ENCODE results near the gene KCNK5. TPM values are rescaled to one million over a fixed set of nuclear protein-coding genes. Genes with fewer than 3 reads are reported as not detected.

The KCNK5 gene
- total and polyA plus RNA-seq, 2 donors (not counting 3 experiments of a cell fraction or from before 2014, with no cell fraction given), result not detected

DNA sequence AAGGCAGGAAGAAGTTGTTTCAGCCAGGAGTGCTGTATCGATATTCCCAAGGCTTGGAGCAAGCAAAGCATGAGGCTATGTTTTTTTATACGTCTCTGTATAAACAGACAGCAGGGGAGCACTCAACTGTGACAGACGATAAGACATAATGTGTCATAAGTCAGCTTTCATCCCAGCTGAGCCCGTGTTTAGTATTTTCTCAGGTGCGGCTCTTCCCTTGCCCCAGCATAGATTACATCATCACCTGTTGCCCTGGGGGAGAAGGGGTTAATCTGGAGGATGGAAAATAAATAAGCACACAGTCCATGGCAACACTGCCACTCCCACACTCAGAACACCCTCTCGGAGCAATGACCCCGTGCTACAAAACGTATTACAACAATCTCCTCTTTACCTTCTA is 22.1 kb upstream of the KCNK5 start:
- ChIA-PET CTCF (no interaction called here), POLR2A (no interaction called here)
- TF ChIP-seq POLR2AphosphoS5 (IDR thresholded peaks at IDR 0.05; ENCODE audit: insufficient read depth, low read depth, low read length) (no peak), EZH2 (IDR thresholded peaks at IDR 0.05; ENCODE audit: borderline replicate concordance, low read depth, low read length, severe bottlenecking) (no peak), CTCF (IDR thresholded peaks at IDR 0.05; ENCODE audit: extremely low read depth in 1 of 2, insufficient read depth in 1 of 2, low read depth in 1 of 2, low read length in 2 of 2) (no peak), POLR2A (IDR thresholded peaks at IDR 0.05; ENCODE audit: low read depth, low read length) (no peak), FOS (IDR thresholded peaks at IDR 0.05; ENCODE audit: borderline replicate concordance, insufficient read depth, low read length) (no peak)
- FAIRE-seq, result no peak
- no TSS peak for BruUV-seq (replicated peaks)
- Histone ChIP-seq H3K4me2 (ENCODE audit: insufficient read depth, low read length) (no peak overlapping the region), H3K27ac (ENCODE audit: insufficient read depth, low read depth, low read length) (no peak overlapping the region), H2AFZ (ENCODE audit: low read depth, low read length) (no peak overlapping the region), H3K27me3 (ENCODE audit: control insufficient read depth in 2 of 2, insufficient read depth in 2 of 2, low read length in 2 of 2) (no peaks in the 10 kb centered on the region), H4K20me1 (replicated peaks; ENCODE audit: control insufficient read depth, extremely low read depth, insufficient read depth, low read length) (no peaks in the 10 kb centered on the region), H3K36me3 (ENCODE audit: control insufficient read depth in 2 of 2, extremely low read depth in 1 of 2, insufficient read depth in 2 of 2, low read length in 2 of 2) (no peaks in the 10 kb centered on the region), H3K9ac (replicated peaks; ENCODE audit: extremely low read depth, insufficient read depth, low read length) (no peak overlapping the region), H3K4me3 (replicated peaks in 1 of 3; ENCODE audit: insufficient read depth in 1 of 3, low read depth in 1 of 3, low read length in 3 of 3) (no peak overlapping the region), H3K4me1 (ENCODE audit: control insufficient read depth, extremely low read depth, insufficient read depth, low read length) (no peaks in the 10 kb centered on the region), H3K9me1 (replicated peaks; ENCODE audit: control insufficient read depth, extremely low read depth, insufficient read depth, low read length) (no peaks in the 10 kb centered on the region), H3K9me3 (replicated peaks; ENCODE audit: control insufficient read depth, insufficient read depth, low read length) (no peaks in the 10 kb centered on the region), H3K79me2 (ENCODE audit: control insufficient read depth, insufficient read depth, low read length) (no peaks in the 10 kb centered on the region)
- intact Hi-C loops (cut with micrococcal nuclease), result no loop called here
- dilution Hi-C loops (cut with MboI; ENCODE audit: extremely low pct_ligation_motif_present, low sequenced_read_pairs), result no loop called here
- DNase-seq (ENCODE audit: low read depth, low spot score), result no peak

DNA sequence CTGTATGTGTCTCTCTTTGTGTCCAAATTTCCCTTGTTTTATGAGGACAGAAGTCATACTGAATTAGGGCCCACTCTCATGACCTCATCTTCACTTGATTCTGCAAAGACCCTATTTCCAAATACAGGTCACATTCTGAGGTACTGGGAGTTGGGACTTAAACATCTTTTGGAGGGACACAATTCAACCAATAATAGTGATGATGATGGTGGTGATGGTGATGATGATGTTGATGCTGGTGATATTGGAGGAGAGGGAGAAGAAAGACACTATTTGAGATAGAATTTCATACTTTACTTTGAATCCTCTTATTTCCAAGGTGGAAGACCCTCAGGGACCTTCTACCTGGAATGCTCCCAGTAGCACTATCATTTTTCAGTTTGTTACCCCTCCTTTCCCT is 21.2 kb upstream of the KCNK5 start:
- no peak for TF ChIP-seq MYC (IDR thresholded peaks at IDR 0.05; ENCODE audit: low read depth, low read length)
- TF ChIP-seq GATA2 (IDR thresholded peaks at IDR 0.05; ENCODE audit: insufficient read depth, insufficient read length, low read depth, low read length), result no peak
- no peak for TF ChIP-seq CTCF (IDR thresholded peaks at IDR 0.05; ENCODE audit: extremely low read depth in 1 of 2, insufficient read depth in 1 of 2, low read depth in 1 of 2, low read length in 2 of 2)
- no peak for TF ChIP-seq POLR2AphosphoS5 (IDR thresholded peaks at IDR 0.05; ENCODE audit: insufficient read depth, low read depth, low read length)
- no peak for TF ChIP-seq MAX (IDR thresholded peaks at IDR 0.05; ENCODE audit: insufficient read depth, insufficient read length)
- no peak for TF ChIP-seq POLR2A (IDR thresholded peaks at IDR 0.05; ENCODE audit: low read depth, low read length)
- TF ChIP-seq EZH2 (IDR thresholded peaks at IDR 0.05; ENCODE audit: borderline replicate concordance, low read depth, low read length, severe bottlenecking), result no peak
- CTCF ChIA-PET, result no interaction called here
- H3K4me2 ChIP-seq (ENCODE audit: insufficient read depth, low read length), result no peak overlapping the region
- BruUV-seq (replicated peaks), result no TSS peak
- H3K4me1 ChIP-seq (ENCODE audit: control insufficient read depth, extremely low read depth, insufficient read depth, low read length), result no peaks in the 10 kb centered on the region
- H3K4me3 ChIP-seq (replicated peaks in 1 of 3; ENCODE audit: insufficient read depth in 1 of 3, low read depth in 1 of 3, low read length in 3 of 3), result no peak overlapping the region
- POLR2A ChIA-PET, result no interaction called here
- no peak for FAIRE-seq
- no peaks in the 10 kb centered on the region for H4K20me1 ChIP-seq (replicated peaks; ENCODE audit: control insufficient read depth, extremely low read depth, insufficient read depth, low read length)
- H3K9me1 ChIP-seq (replicated peaks; ENCODE audit: control insufficient read depth, extremely low read depth, insufficient read depth, low read length), result no peaks in the 10 kb centered on the region
- DNase-seq (ENCODE audit: low read depth, low spot score), result no peak
- H3K36me3 ChIP-seq (ENCODE audit: control insufficient read depth in 2 of 2, extremely low read depth in 1 of 2, insufficient read depth in 2 of 2, low read length in 2 of 2), result no peaks in the 10 kb centered on the region
- no peaks in the 10 kb centered on the region for H3K27me3 ChIP-seq (ENCODE audit: control insufficient read depth in 2 of 2, insufficient read depth in 2 of 2, low read length in 2 of 2)
- H3K79me2 ChIP-seq (ENCODE audit: control insufficient read depth, insufficient read depth, low read length), result no peaks in the 10 kb centered on the region
- H2AFZ ChIP-seq (ENCODE audit: low read depth, low read length), result no peak overlapping the region
- dilution Hi-C loops (cut with MboI; ENCODE audit: extremely low pct_ligation_motif_present, low sequenced_read_pairs), result no loop called here
- H3K9me3 ChIP-seq (replicated peaks; ENCODE audit: control insufficient read depth, insufficient read depth, low read length), result no peaks in the 10 kb centered on the region
- H3K9ac ChIP-seq (replicated peaks; ENCODE audit: extremely low read depth, insufficient read depth, low read length), result no peak overlapping the region
- no peak overlapping the region for H3K27ac ChIP-seq (ENCODE audit: insufficient read depth, low read depth, low read length)
- intact Hi-C loops (cut with micrococcal nuclease), result no loop called here
